Vagina (tissue), 2 donors: ENCODE data around the gene PDE4A. TPM values are rescaled to one million over a fixed set of nuclear protein-coding genes. Genes with fewer than 3 reads are reported as not detected.

Experiments
- DNase-seq, 2 donors: peaks; one replicate each; pipeline ENCODE4 v3.0.0-alpha.2; 2017; ENCODE audit errors: extremely low spot score in 2 of 2
- H3K27ac ChIP-seq: fragments of 200-600 bp; sonication (generic); one replicate; pipeline ENCODE4 v1.5.1; 2019
- H3K27me3 ChIP-seq: fragments of 200-600 bp; sonication (generic); one replicate; pipeline ENCODE4 v1.5.1; 2019
- H3K36me3 ChIP-seq, 2 donors: fragments of 200-600 bp; sonication (generic); one replicate each; pipeline ENCODE4 v1.5.1; 2017 to 2019
- H3K4me1 ChIP-seq: fragments of 200-600 bp; sonication (generic); one replicate; pipeline ENCODE4 v1.5.1; 2019
- H3K4me3 ChIP-seq, 2 donors: fragments of 200-600 bp; sonication (generic); 1 replicate in 1 of 2; 2 replicates in 1 of 2; pipeline ENCODE4 v1.5.1; 2016 to 2019
- H3K9me3 ChIP-seq: fragments of 200-600 bp; sonication (generic); one replicate; pipeline ENCODE4 v1.5.1; 2019
- CTCF ChIP-seq, 3 experiments: fragments of 450-650 bp in 2 of 3; fragments of 200-600 bp in 1 of 3; sonication (generic) in 1 of 3; IDR thresholded peaks; one replicate each; pipeline ENCODE4 v1.5.1; 2017 to 2019; ENCODE audit warnings: antibody characterized with exemption in 3 of 3, mild to moderate bottlenecking in 2 of 3, moderate library complexity in 2 of 3
- POLR2A ChIP-seq, 2 donors: fragments of 450-650 bp; IDR thresholded peaks; one replicate each; pipeline ENCODE4 v1.6.1; 2017; ENCODE audit warnings: antibody characterized with exemption in 2 of 2, mild to moderate bottlenecking in 2 of 2, moderate library complexity in 2 of 2
- POLR2AphosphoS5 ChIP-seq, 2 donors: sonication (generic); formaldehyde crosslinking; IDR thresholded peaks; one replicate each; pipeline ENCODE4 v1.9.0; 2017; ENCODE audit warnings: antibody characterized with exemption in 2 of 2, mild to moderate bottlenecking in 2 of 2, low read depth in 1 of 2; ENCODE audit not compliant: insufficient read depth in 1 of 2
- intact Hi-C: fragments of 100-400 bp; cut with DNase I; formaldehyde crosslinking; loops from one replicate; pipeline ENCODE4 v1.15.1; 2023
- total RNA-seq: library from RNA; depleted of rRNA; stranded (reverse); fragments of >200 nt; gene quantifications from one replicate; pipeline ENCODE4 v1.2.3, GENCODE V29; 2016

Gene PDE4A
- total RNA-seq, 1 donor from 2014 or later, result 16.7 TPM

- no peak for DNase-seq
- H3K4me1 ChIP-seq, result peaks cover 64% of the 10 kb centered on the region
- H3K4me3 ChIP-seq, result peak overlapping the region; percentile 19 to 31
- no peaks in the 10 kb centered on the region for H3K36me3 ChIP-seq
- H3K9me3 ChIP-seq, result no peaks in the 10 kb centered on the region
- intact Hi-C loops, result no loop called here
- H3K27ac ChIP-seq, result no peak overlapping the region
- no peak for TF ChIP-seq POLR2A (IDR thresholded peaks at IDR 0.05)
- no peak for TF ChIP-seq CTCF (IDR thresholded peaks at IDR 0.05)
- TF ChIP-seq POLR2AphosphoS5 (IDR thresholded peaks at IDR 0.05; ENCODE audit: insufficient read depth in 1 of 2, low read depth in 1 of 2), result no peak
- H3K27me3 ChIP-seq, result peaks cover 15% of the 10 kb centered on the region
Measured at GRCh38 chr19:10419646-10420443, 493 bp upstream of the PDE4A start.

- Histone ChIP-seq H3K4me1 (peaks cover 57% of the 10 kb centered on the region), H3K4me3 (no peak overlapping the region), H3K27me3 (peaks cover 15% of the 10 kb centered on the region), H3K27ac (no peak overlapping the region), H3K36me3 (no peaks in the 10 kb centered on the region), H3K9me3 (no peaks in the 10 kb centered on the region)
- DNase-seq, result no peak
- TF ChIP-seq CTCF (IDR thresholded peaks at IDR 0.05), result no peak
- no peak for TF ChIP-seq POLR2A (IDR thresholded peaks at IDR 0.05)
- TF ChIP-seq POLR2AphosphoS5 (IDR thresholded peaks at IDR 0.05; ENCODE audit: insufficient read depth in 1 of 2, low read depth in 1 of 2), result no peak
- intact Hi-C loops, result no loop called here
Measured at GRCh38 chr19:10421240-10422045, 1.1 kb downstream of the PDE4A start.

DNA sequence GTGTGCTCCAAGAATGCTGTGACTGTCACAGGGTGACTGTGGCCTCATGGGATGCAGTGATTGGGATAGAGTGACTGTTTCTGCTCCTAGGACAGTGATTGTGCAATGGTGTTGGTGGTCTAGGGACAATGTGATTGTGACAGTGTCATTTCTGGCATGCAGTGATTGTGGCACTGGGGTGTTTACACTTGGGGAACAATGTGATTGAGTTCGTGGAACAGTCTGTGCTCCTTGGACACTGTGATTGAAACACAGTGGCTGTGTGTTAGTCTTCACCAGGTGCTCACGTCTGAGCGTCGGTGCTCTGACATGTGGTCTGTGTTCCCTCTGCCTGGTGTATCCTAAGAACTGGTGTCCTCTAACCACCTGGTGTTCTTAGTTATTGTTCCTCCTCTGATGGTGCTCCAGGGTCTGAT is 1.7 kb downstream of the PDE4A start:
- TF ChIP-seq POLR2A (IDR thresholded peaks at IDR 0.05), result no peak
- TF ChIP-seq POLR2AphosphoS5 (IDR thresholded peaks at IDR 0.05; ENCODE audit: insufficient read depth in 1 of 2, low read depth in 1 of 2), result no peak
- no peak for TF ChIP-seq CTCF (IDR thresholded peaks at IDR 0.05)
- intact Hi-C loops, result no loop called here
- no peak overlapping the region for H3K4me3 ChIP-seq
- no peaks in the 10 kb centered on the region for H3K9me3 ChIP-seq
- no peaks in the 10 kb centered on the region for H3K36me3 ChIP-seq
- H3K27me3 ChIP-seq, result peaks cover 15% of the 10 kb centered on the region
- no peak for DNase-seq
- peaks cover 51% of the 10 kb centered on the region for H3K4me1 ChIP-seq
- no peak overlapping the region for H3K27ac ChIP-seq

DNA sequence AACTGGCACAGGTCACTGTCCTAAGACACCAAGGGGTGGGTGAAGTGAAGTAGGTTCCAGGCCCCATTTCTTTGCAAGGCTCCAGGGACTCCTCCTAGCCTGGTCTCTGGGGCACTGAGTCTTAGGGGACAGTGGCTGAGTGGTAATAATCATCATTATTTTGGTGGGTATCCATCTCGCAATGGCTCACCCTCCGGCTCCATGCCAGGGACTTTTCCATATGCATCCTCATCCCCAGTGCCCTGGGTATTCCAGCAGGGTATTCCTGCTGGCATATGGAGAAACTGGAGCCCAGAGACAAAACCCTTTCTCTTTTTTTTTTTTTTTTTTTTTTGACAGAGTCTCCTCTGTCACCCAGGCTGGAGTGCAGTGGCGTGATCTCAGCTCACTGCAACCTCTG is 2.5 kb downstream of the PDE4A start:
- intact Hi-C loops, result no loop called here
- Histone ChIP-seq H3K27me3 (peaks cover 15% of the 10 kb centered on the region), H3K27ac (no peak overlapping the region), H3K9me3 (no peaks in the 10 kb centered on the region), H3K36me3 (no peaks in the 10 kb centered on the region), H3K4me3 (no peak overlapping the region), H3K4me1 (peaks cover 43% of the 10 kb centered on the region)
- no peak for TF ChIP-seq CTCF (IDR thresholded peaks at IDR 0.05)
- no peak for TF ChIP-seq POLR2AphosphoS5 (IDR thresholded peaks at IDR 0.05; ENCODE audit: insufficient read depth in 1 of 2, low read depth in 1 of 2)
- no peak for TF ChIP-seq POLR2A (IDR thresholded peaks at IDR 0.05)
- no peak for DNase-seq
